IMR-90 (cell line): ENCODE measurements around the gene CFAP70. TPM values are rescaled to one million over a fixed set of nuclear protein-coding genes. Genes with fewer than 3 reads are reported as not detected.

Experiments used
- ATAC-seq: fragments of 200-7000 bp; cut with Tn5 transposase; 2 replicates; pipeline ENCODE4 v1.9.1; 2020; ENCODE audit warnings: low read depth, mild to moderate bottlenecking, moderate library complexity
- BruUV-seq: library from RNA; stranded (reverse); fragments of 400-500 nt; replicated peaks from 2 replicates; lab custom pipeline; 2021; lab: Mats Ljungman, UMichigan
- CTCF ChIA-PET: fragments of 300-600 bp; formaldehyde crosslinking; extraction: SDS; loops from one replicate; lab custom pipeline; 2021; ENCODE audit warnings: antibody characterized with exemption; lab: Yijun Ruan, JAX
- POLR2A ChIA-PET: fragments of 300-600 bp; sonication (Branson Sonifier 250); formaldehyde crosslinking; loops from one replicate; lab custom pipeline; 2022; ENCODE audit warnings: antibody characterized with exemption; ENCODE audit not compliant: unreplicated experiment; lab: Charles Lee
- DNase-seq: peaks from one replicate; pipeline ENCODE4 v3.0.0; 2013
- H2AFZ ChIP-seq: replicated peaks from 2 replicates; pipeline ENCODE3; 2013; ENCODE audit warnings: low read length, mild to moderate bottlenecking; ENCODE audit not compliant: poor library complexity
- H2AK5ac ChIP-seq: 2 replicates; pipeline ENCODE4 v1.6.1; 2013; ENCODE audit warnings: low read depth, low read length, inconsistent platforms
- H2AK9ac ChIP-seq: replicated peaks from 2 replicates; pipeline ENCODE3; 2013; ENCODE audit warnings: mild to moderate bottlenecking, low read depth, low read length, moderate library complexity; ENCODE audit not compliant: poor library complexity
- H2BK120ac ChIP-seq: 2 replicates; pipeline ENCODE4 v1.6.1; 2013; ENCODE audit warnings: low read depth, low read length, inconsistent platforms
- H2BK15ac ChIP-seq: 3 replicates; pipeline ENCODE4 v1.6.1; 2013; ENCODE audit warnings: low read depth, low read length, inconsistent platforms
- H2BK20ac ChIP-seq: 2 replicates; pipeline ENCODE4 v1.6.1; 2013; ENCODE audit warnings: low read depth, mild to moderate bottlenecking, inconsistent platforms, low read length, moderate library complexity
- H2BK5ac ChIP-seq: 2 replicates; pipeline ENCODE4 v1.6.1; 2013; ENCODE audit warnings: mild to moderate bottlenecking, low read depth, low read length, inconsistent platforms; ENCODE audit not compliant: poor library complexity, severe bottlenecking
- H3K14ac ChIP-seq: replicated peaks from 2 replicates; pipeline ENCODE4 v1.6.1; 2013; ENCODE audit warnings: low read depth, low read length, inconsistent platforms
- H3K18ac ChIP-seq: 2 replicates; pipeline ENCODE4 v1.6.1; 2013; ENCODE audit warnings: low read depth, low read length, control low read depth
- H3K23ac ChIP-seq: 2 replicates; pipeline ENCODE4 v1.6.1; 2013; ENCODE audit warnings: low read depth, low read length, inconsistent platforms
- H3K27ac ChIP-seq: 2 replicates; pipeline ENCODE4 v1.5.1; 2013; ENCODE audit warnings: mild to moderate bottlenecking, control low read depth, low read length; ENCODE audit not compliant: insufficient read depth
- H3K27me3 ChIP-seq: 2 replicates; pipeline ENCODE4 v1.6.1; 2013; ENCODE audit warnings: low read length; ENCODE audit not compliant: control insufficient read depth, insufficient read depth
- H3K36me3 ChIP-seq: 2 replicates; pipeline ENCODE4 v1.6.1; 2013; ENCODE audit warnings: low read length, mixed read lengths; ENCODE audit not compliant: control insufficient read depth, insufficient read depth
- H3K4ac ChIP-seq: 2 replicates; pipeline ENCODE4 v1.6.1; 2013; ENCODE audit warnings: low read depth, low read length, inconsistent platforms
- H3K4me1 ChIP-seq: 2 replicates; pipeline ENCODE4 v1.6.1; 2013; ENCODE audit warnings: low read length, mixed read lengths; ENCODE audit not compliant: control insufficient read depth, insufficient read depth
- H3K4me2 ChIP-seq: 2 replicates; pipeline ENCODE4 v1.6.1; 2013; ENCODE audit warnings: low read depth, mild to moderate bottlenecking, control low read depth, low read length, moderate library complexity
- H3K4me3 ChIP-seq: 2 replicates; pipeline ENCODE4 v1.5.1; 2013; ENCODE audit warnings: low read depth, mild to moderate bottlenecking, control low read depth, low read length, moderate library complexity; ENCODE audit not compliant: insufficient read depth
- H3K56ac ChIP-seq: 2 replicates; pipeline ENCODE4 v1.6.1; 2013; ENCODE audit warnings: low read length, inconsistent platforms; ENCODE audit not compliant: insufficient read depth; ENCODE audit errors: extremely low read depth
- H3K79me1 ChIP-seq, 2 experiments: 2 replicates each; pipeline ENCODE4 v1.6.1; 2013; ENCODE audit warnings: low read length in 2 of 2, inconsistent platforms in 1 of 2, low read depth in 1 of 2
- H3K9ac ChIP-seq: 2 replicates; pipeline ENCODE4 v1.6.1; 2013; ENCODE audit warnings: low read depth, low read length, control low read depth
- H3K9me1 ChIP-seq: 2 replicates; pipeline ENCODE4 v1.6.1; 2013; ENCODE audit warnings: low read length, inconsistent platforms; ENCODE audit not compliant: insufficient read depth
- H3K9me3 ChIP-seq: 2 replicates; pipeline ENCODE4 v1.6.1; 2013; ENCODE audit warnings: low read length; ENCODE audit not compliant: control insufficient read depth, insufficient read depth
- H4K20me1 ChIP-seq: 2 replicates; pipeline ENCODE4 v1.6.1; 2013; ENCODE audit warnings: low read length, inconsistent platforms; ENCODE audit not compliant: insufficient read depth
- H4K5ac ChIP-seq: 2 replicates; pipeline ENCODE4 v1.6.1; 2013; ENCODE audit warnings: mild to moderate bottlenecking, low read depth, low read length, control low read depth
- H4K8ac ChIP-seq, 2 experiments: 2 replicates each; pipeline ENCODE4 v1.6.1; 2013; ENCODE audit warnings: low read depth in 2 of 2, low read length in 2 of 2, control low read depth in 1 of 2, inconsistent platforms in 1 of 2
- H4K91ac ChIP-seq: 2 replicates; pipeline ENCODE4 v1.6.1; 2013; ENCODE audit warnings: low read depth, low read length, inconsistent platforms; ENCODE audit not compliant: insufficient read depth
- BHLHE40 ChIP-seq: fragments of 150-350 bp; IDR thresholded peaks from 2 replicates; pipeline ENCODE4 v1.6.1; 2016; ENCODE audit warnings: mild to moderate bottlenecking, low read depth, low read length
- CEBPB ChIP-seq: IDR thresholded peaks from 2 replicates; pipeline ENCODE4 v1.6.1; 2012; ENCODE audit warnings: low read depth, low read length, improper control_type of control experiment
- CHD1 ChIP-seq: IDR thresholded peaks from 2 replicates; pipeline ENCODE4 v1.6.1; 2012; ENCODE audit warnings: low read depth, low read length, improper control_type of control experiment
- CTCF ChIP-seq: conservative IDR thresholded peaks from 2 replicates; pipeline ENCODE4 v1.5.1; 2012; ENCODE audit warnings: mild to moderate bottlenecking, low read depth, low read length, improper control_type of control experiment
- ELK1 ChIP-seq: fragments of 150-350 bp; IDR thresholded peaks from 2 replicates; pipeline ENCODE4 v1.6.1; 2016; ENCODE audit warnings: low read depth, mild to moderate bottlenecking, low read length, moderate library complexity, borderline replicate concordance
- FOS ChIP-seq: fragments of 150-350 bp; IDR thresholded peaks from 2 replicates; pipeline ENCODE4 v1.6.1; 2016; ENCODE audit warnings: low read depth, low read length
- MAFK ChIP-seq: IDR thresholded peaks from 2 replicates; pipeline ENCODE4 v1.6.1; 2012; ENCODE audit warnings: low read depth, low read length, improper control_type of control experiment
- MAZ ChIP-seq: IDR thresholded peaks from 2 replicates; pipeline ENCODE4 v1.6.1; 2012; ENCODE audit warnings: low read depth, mild to moderate bottlenecking, low read length, improper control_type of control experiment, moderate library complexity, borderline replicate concordance
- MXI1 ChIP-seq: IDR thresholded peaks from 2 replicates; pipeline ENCODE4 v1.6.1; 2012; ENCODE audit warnings: low read depth, mild to moderate bottlenecking, low read length, moderate library complexity, borderline replicate concordance
- NFE2L2 ChIP-seq: fragments of 150-350 bp; IDR thresholded peaks from 2 replicates; pipeline ENCODE4 v1.6.1; 2016; ENCODE audit warnings: low read depth, mild to moderate bottlenecking, low read length
- POLR2A ChIP-seq: IDR thresholded peaks from 2 replicates; pipeline ENCODE4 v1.6.1; 2012; ENCODE audit warnings: mild to moderate bottlenecking, low read depth, low read length
- RAD21 ChIP-seq: IDR thresholded peaks from 2 replicates; pipeline ENCODE4 v1.6.1; 2012; ENCODE audit warnings: low read length, improper control_type of control experiment
- RCOR1 ChIP-seq: IDR thresholded peaks from 2 replicates; pipeline ENCODE4 v1.6.1; 2012; ENCODE audit warnings: mild to moderate bottlenecking, low read length, improper control_type of control experiment; ENCODE audit not compliant: insufficient replicate concordance
- RFX5 ChIP-seq: IDR thresholded peaks from 2 replicates; pipeline ENCODE4 v1.8.0; 2012; ENCODE audit warnings: low read depth, mild to moderate bottlenecking, low read length, moderate library complexity
- SMC3 ChIP-seq: fragments of 150-350 bp; IDR thresholded peaks from 2 replicates; pipeline ENCODE4 v1.6.1; 2016; ENCODE audit warnings: low read depth, mild to moderate bottlenecking, antibody characterized with exemption, low read length, moderate library complexity
- WGBS, 2 experiments: methylation state at CpG; one replicate each; pipeline versions ENCODE4 v1.1.5 to v1.1.7; 2013; ENCODE audit warnings: missing lambda C conversion rate in 2 of 2; ENCODE audit not compliant: insufficient read length in 1 of 2; ENCODE audit errors: extremely low coverage in 2 of 2; 5-methylcytosine and 5-hydroxymethylcytosine counted together
- dilution Hi-C: fragments of 300-500 bp; cut with HindIII; formaldehyde crosslinking; loops from one replicate; pipeline ENCODE4 v1.14.3; 2018; ENCODE audit warnings: low sequenced_read_pairs; ENCODE audit not compliant: unreplicated experiment
- in situ Hi-C: fragments of 300-500 bp; cut with MboI; formaldehyde crosslinking; loops from 3 replicates; pipeline ENCODE4 v1.14.3; 2019; ENCODE audit warnings: low sequenced_read_pairs, inconsistent platforms, mixed read lengths
- intact Hi-C: fragments of 100-400 bp; cut with micrococcal nuclease; formaldehyde crosslinking; loops from 2 replicates; pipeline ENCODE4 v1.10.0; 2022
- polyA plus RNA-seq, 3 experiments: library from polyadenylated mRNA; depleted of rRNA; stranded (reverse); fragments of >200 nt; gene quantifications; 2 replicates each; pipeline ENCODE4 v1.2.3, GENCODE V29; 2012; ENCODE audit warnings: low replicate concordance in 1 of 3
- total RNA-seq: library from RNA; depleted of rRNA; stranded (reverse); fragments of >200 nt; gene quantifications from 2 replicates; pipeline ENCODE4 v1.2.3, GENCODE V29; 2012
- TF ChIP-seq, protein P1 (sequence below): fragments of 150-350 bp; IDR thresholded peaks from 2 replicates; pipeline ENCODE4 v1.6.1; 2017; ENCODE audit warnings: mild to moderate bottlenecking, antibody characterized with exemption, low read length, low read depth

The CFAP70 gene
- total and polyA plus RNA-seq, 2 of the 4 experiments (the other 2 are of a cell fraction) = 0.15 to 0.18 TPM

DNA sequence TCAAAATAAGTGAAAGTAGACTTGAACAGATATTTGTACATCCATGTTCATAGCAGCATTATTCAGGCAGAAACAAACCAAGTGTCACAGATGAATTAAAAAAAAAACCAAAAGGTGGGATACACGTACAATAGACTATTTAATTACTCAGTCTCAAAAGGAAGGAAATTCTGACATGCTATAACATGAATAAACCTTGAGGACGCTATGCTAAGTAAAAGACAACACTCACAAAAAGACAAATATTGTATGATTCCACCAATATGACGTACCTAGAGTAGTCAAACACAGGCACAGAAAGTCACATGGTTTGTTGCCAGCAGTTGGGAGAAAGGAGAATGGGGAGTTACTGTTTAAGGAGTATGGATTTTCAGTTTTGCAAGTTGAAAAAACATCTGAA, 18.0 kb upstream of the CFAP70 start:
- Histone ChIP-seq H4K5ac (no peak overlapping the region), H2BK120ac (no peak overlapping the region), H2BK5ac (no peak overlapping the region), H4K91ac (no peak overlapping the region), H3K4ac (no peak overlapping the region), H2AK9ac (no peak overlapping the region), H3K4me3 (no peak overlapping the region), H3K9ac (no peak overlapping the region), H3K23ac (no peak overlapping the region), H3K9me1 (no peaks in the 10 kb centered on the region), H3K9me3 (no peaks in the 10 kb centered on the region), H3K18ac (no peak overlapping the region), H2BK20ac (no peak overlapping the region), H2BK15ac (no peak overlapping the region), H3K36me3 (peaks cover 17% of the 10 kb centered on the region), H3K4me2 (no peak overlapping the region), H3K27me3 (no peaks in the 10 kb centered on the region), H3K14ac (no peak overlapping the region), H3K79me1 (0 out of 4 replicates have a peak, but pooled peaks cover 0 to 3% of the 10 kb centered on the region in 2 experiments), H3K27ac (no peak overlapping the region), H2AFZ (no peak overlapping the region), H3K4me1 (no peaks in the 10 kb centered on the region), H3K56ac (no peak overlapping the region), H4K20me1 (no peaks in the 10 kb centered on the region), H4K8ac (no peak overlapping the region), H2AK5ac (no peak overlapping the region)
- dilution Hi-C loops (no loop called here), in situ Hi-C loops (no loop called here), intact Hi-C loops (no loop called here)
- POLR2A ChIA-PET = no interaction called here
- no peak for DNase-seq
- TF ChIP-seq, protein P1, sequence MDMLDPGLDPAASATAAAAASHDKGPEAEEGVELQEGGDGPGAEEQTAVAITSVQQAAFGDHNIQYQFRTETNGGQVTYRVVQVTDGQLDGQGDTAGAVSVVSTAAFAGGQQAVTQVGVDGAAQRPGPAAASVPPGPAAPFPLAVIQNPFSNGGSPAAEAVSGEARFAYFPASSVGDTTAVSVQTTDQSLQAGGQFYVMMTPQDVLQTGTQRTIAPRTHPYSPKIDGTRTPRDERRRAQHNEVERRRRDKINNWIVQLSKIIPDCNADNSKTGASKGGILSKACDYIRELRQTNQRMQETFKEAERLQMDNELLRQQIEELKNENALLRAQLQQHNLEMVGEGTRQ = no peak
- TF ChIP-seq CEBPB (no peak), SMC3 (no peak), ELK1 (no peak), FOS (no peak), RCOR1 (no peak), CTCF (no peak), RFX5 (no peak), BHLHE40 (no peak), MAZ (no peak), CHD1 (no peak), MAFK (no peak), POLR2A (no peak), RAD21 (no peak), NFE2L2 (no peak), MXI1 (no peak)
- BruUV-seq = no TSS peak
- WGBS, 2 experiments = no CpG with 5 or more reads among the region's 3 CpGs
- CTCF ChIA-PET = no interaction called here
- ATAC-seq = no peak
